Endothelial cell of umbilical vein (primary cell): ENCODE data around the gene TANGO2. TPM values are rescaled to one million over a fixed set of nuclear protein-coding genes. Genes with fewer than 3 reads are reported as not detected.

Experiments
- BruUV-seq: library from RNA; stranded (reverse); fragments of 400-500 nt; replicated peaks from 2 replicates; lab custom pipeline; 2021; lab: Mats Ljungman, UMichigan
- CTCF ChIA-PET: fragments of 300-600, 350-600 bp; sonication (Branson Sonifier 250); formaldehyde crosslinking; loops from one replicate; lab custom pipeline; 2021; ENCODE audit warnings: antibody characterized with exemption, inconsistent platforms; lab: Charles Lee
- POLR2A ChIA-PET: fragments of 300-600, 350-600 bp; sonication (Branson Sonifier 250); formaldehyde crosslinking; loops from one replicate; lab custom pipeline; 2021; ENCODE audit warnings: antibody characterized with exemption, inconsistent platforms; lab: Charles Lee
- DNase-seq: peaks from one replicate; pipeline ENCODE4 v3.0.0-alpha.2; 2011; ENCODE audit warnings: low read depth, low spot score
- FAIRE-seq: peaks from 2 replicates; lab custom pipeline; 2011; peaks lifted over from hg19 to GRCh38; lab: Jason Lieb, UNC
- H2AFZ ChIP-seq: 2 replicates; pipeline ENCODE4 v1.6.0; 2012; ENCODE audit warnings: low read depth, low read length, control low read depth, inconsistent platforms
- H3K27ac ChIP-seq: 2 replicates; pipeline ENCODE4 v1.5.1; 2011; ENCODE audit warnings: low read depth, mild to moderate bottlenecking, control low read depth, low read length, moderate library complexity; ENCODE audit not compliant: insufficient read depth
- H3K27me3 ChIP-seq, 2 experiments: 2 replicates each; pipeline versions ENCODE4 v1.6.0 to v1.6.1; 2011; ENCODE audit warnings: low read length in 2 of 2, mixed read lengths in 1 of 2; ENCODE audit not compliant: control insufficient read depth in 2 of 2, insufficient read depth in 2 of 2
- H3K36me3 ChIP-seq, 2 experiments: 2 replicates in 1 of 2; 3 replicates in 1 of 2; pipeline ENCODE4 v1.5.1; 2011; ENCODE audit warnings: low read length in 2 of 2, mild to moderate bottlenecking in 1 of 2, moderate library complexity in 1 of 2; ENCODE audit not compliant: control insufficient read depth in 2 of 2, insufficient read depth in 2 of 2; ENCODE audit errors: extremely low read depth in 1 of 2
- H3K4me1 ChIP-seq: 3 replicates; pipeline ENCODE4 v1.5.1; 2011; ENCODE audit warnings: mild to moderate bottlenecking, low read length; ENCODE audit not compliant: control insufficient read depth, insufficient read depth; ENCODE audit errors: extremely low read depth
- H3K4me2 ChIP-seq: 2 replicates; pipeline ENCODE4 v1.6.1; 2011; ENCODE audit warnings: low read length, control low read depth, mixed read lengths; ENCODE audit not compliant: insufficient read depth
- H3K4me3 ChIP-seq, 3 experiments: fragments of 200-600 bp in 1 of 3; sonication (generic), shearing (Covaris generic) in 1 of 3; replicated peaks in 1 of 3; 2 replicates each; pipeline ENCODE4 v1.5.1; 2011 to 2016; ENCODE audit warnings: control low read depth in 3 of 3, low read length in 3 of 3, mild to moderate bottlenecking in 2 of 3, inconsistent platforms in 1 of 3, low read depth in 1 of 3, moderate library complexity in 1 of 3; ENCODE audit not compliant: insufficient read depth in 1 of 3
- H3K79me2 ChIP-seq: 2 replicates; pipeline ENCODE4 v1.6.0; 2012; ENCODE audit warnings: low read length, inconsistent platforms; ENCODE audit not compliant: control insufficient read depth, insufficient read depth
- H3K9ac ChIP-seq: replicated peaks from 2 replicates; pipeline ENCODE3; 2011; ENCODE audit warnings: low read length, control low read depth; ENCODE audit not compliant: insufficient read depth; ENCODE audit errors: extremely low read depth
- H3K9me1 ChIP-seq: replicated peaks from 3 replicates; pipeline ENCODE4 v1.6.0; 2011; ENCODE audit warnings: mild to moderate bottlenecking, low read length; ENCODE audit not compliant: control insufficient read depth, insufficient read depth; ENCODE audit errors: extremely low read depth
- H3K9me3 ChIP-seq: replicated peaks from 2 replicates; pipeline ENCODE4 v1.5.1; 2012; ENCODE audit warnings: low read length, inconsistent platforms; ENCODE audit not compliant: control insufficient read depth, insufficient read depth
- H4K20me1 ChIP-seq: replicated peaks from 2 replicates; pipeline ENCODE3; 2011; ENCODE audit warnings: mild to moderate bottlenecking, low read length; ENCODE audit not compliant: control insufficient read depth, insufficient read depth; ENCODE audit errors: extremely low read depth
- EZH2 ChIP-seq: IDR thresholded peaks from 2 replicates; pipeline ENCODE4 v1.6.1; 2012; ENCODE audit warnings: borderline replicate concordance, low read depth, mild to moderate bottlenecking, moderate library complexity, low read length, inconsistent platforms; ENCODE audit not compliant: severe bottlenecking
- MYC ChIP-seq: IDR thresholded peaks from one replicate; pipeline ENCODE4 v1.6.1; 2011; ENCODE audit warnings: mild to moderate bottlenecking, low read depth, low read length
- dilution Hi-C: fragments of 300-500 bp; cut with MboI; formaldehyde crosslinking; loops from one replicate; pipeline ENCODE4 v1.15.0; 2019; ENCODE audit warnings: low sequenced_read_pairs; ENCODE audit not compliant: extremely low pct_ligation_motif_present
- intact Hi-C: fragments of 100-400 bp; cut with micrococcal nuclease; formaldehyde crosslinking; loops from one replicate; pipeline ENCODE4 v1.10.0; 2022
- polyA plus RNA-seq, 4 experiments: library from polyadenylated mRNA; depleted of rRNA in 3 of 4; stranded (reverse) in 3 of 4; unstranded in 1 of 4; fragments of >200 nt; gene quantifications; 2 replicates each; pipeline versions ENCODE4 v1.2.1 to v1.2.3, GENCODE V29; 2011 to 2012; ENCODE audit warnings: missing spikeins in 1 of 4
- total RNA-seq: library from RNA; stranded (reverse); gene quantifications from 2 replicates; pipeline ENCODE4 v1.2.3, GENCODE V29; 2021
- TF ChIP-seq, protein P1 (sequence below), 2 donors: IDR thresholded peaks; 1 replicate in 1 of 2; 2 replicates in 1 of 2; pipeline ENCODE4 v1.5.1; 2011; ENCODE audit warnings: low read length in 2 of 2, mild to moderate bottlenecking in 2 of 2, moderate library complexity in 2 of 2, control low read depth in 1 of 2, inconsistent platforms in 1 of 2, low read depth in 1 of 2; ENCODE audit not compliant: insufficient read depth in 1 of 2; ENCODE audit errors: extremely low read depth in 1 of 2

Gene TANGO2
- total and polyA plus RNA-seq, 2 donors (not counting 3 experiments of a cell fraction or from before 2014, with no cell fraction given): 40.0 to 49.3 TPM

GRCh38 chr22:19980766-19981165, 40.1 kb upstream of the TANGO2 start:
- dilution Hi-C loops: no loop called here
- no peak for FAIRE-seq
- no peaks in the 10 kb centered on the region for H3K9me1 ChIP-seq

More at GRCh38 chr22:19980766-19981165, 40.1 kb upstream of the TANGO2 start:
- H4K20me1 ChIP-seq: no peaks in the 10 kb centered on the region
- no peaks in the 10 kb centered on the region for H3K9me3 ChIP-seq
- H3K9ac ChIP-seq: no peak overlapping the region
- no peaks in the 10 kb centered on the region for H3K27me3 ChIP-seq
- H3K4me1 ChIP-seq: peaks cover 26% of the 10 kb centered on the region
- H2AFZ ChIP-seq: no peak overlapping the region
- CTCF ChIA-PET: interaction anchor here (1.2 to 4.6 kb wide), 2 partner anchors 32 to 35 kb away, joined by 3 to 26 read pairs; no protein-coding TSS in a partner anchor
- intact Hi-C loops: no loop called here
- H3K79me2 ChIP-seq: peaks cover 9% of the 10 kb centered on the region
- POLR2A ChIA-PET: no interaction called here
- no peak for DNase-seq
- TF ChIP-seq, protein P1, sequence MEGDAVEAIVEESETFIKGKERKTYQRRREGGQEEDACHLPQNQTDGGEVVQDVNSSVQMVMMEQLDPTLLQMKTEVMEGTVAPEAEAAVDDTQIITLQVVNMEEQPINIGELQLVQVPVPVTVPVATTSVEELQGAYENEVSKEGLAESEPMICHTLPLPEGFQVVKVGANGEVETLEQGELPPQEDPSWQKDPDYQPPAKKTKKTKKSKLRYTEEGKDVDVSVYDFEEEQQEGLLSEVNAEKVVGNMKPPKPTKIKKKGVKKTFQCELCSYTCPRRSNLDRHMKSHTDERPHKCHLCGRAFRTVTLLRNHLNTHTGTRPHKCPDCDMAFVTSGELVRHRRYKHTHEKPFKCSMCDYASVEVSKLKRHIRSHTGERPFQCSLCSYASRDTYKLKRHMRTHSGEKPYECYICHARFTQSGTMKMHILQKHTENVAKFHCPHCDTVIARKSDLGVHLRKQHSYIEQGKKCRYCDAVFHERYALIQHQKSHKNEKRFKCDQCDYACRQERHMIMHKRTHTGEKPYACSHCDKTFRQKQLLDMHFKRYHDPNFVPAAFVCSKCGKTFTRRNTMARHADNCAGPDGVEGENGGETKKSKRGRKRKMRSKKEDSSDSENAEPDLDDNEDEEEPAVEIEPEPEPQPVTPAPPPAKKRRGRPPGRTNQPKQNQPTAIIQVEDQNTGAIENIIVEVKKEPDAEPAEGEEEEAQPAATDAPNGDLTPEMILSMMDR (IDR thresholded peaks at IDR 0.05; ENCODE audit: extremely low read depth in 1 of 2, insufficient read depth in 1 of 2, low read depth in 1 of 2, low read length in 2 of 2): no peak
- TF ChIP-seq MYC (no peak), EZH2 (no peak)
- H3K4me2 ChIP-seq: no peak overlapping the region
- no peak overlapping the region for H3K4me3 ChIP-seq
- H3K27ac ChIP-seq: no peak overlapping the region
- BruUV-seq: no TSS peak
- peaks cover 4 to 45% of the 10 kb centered on the region in 2 experiments for H3K36me3 ChIP-seq
